Retina (tissue), 1 donor: ENCODE measurements around the gene NDUFS2.
"Not testable (repeated sequence)": the region's sequence is repeated elsewhere in the genome, so short reads cannot be mapped to it uniquely, and the experiment has no call there.

ENCODE experiments used
- DNase-seq: peaks from one replicate; pipeline ENCODE4 v3.0.0-alpha.2; 2016

NDUFS2 gene

GRCh38 chr1:161222175-161223019, 20.2 kb downstream of the NDUFS2 start:
- DNase-seq = no peak

- DNase-seq = no peak
Measured at GRCh38 chr1:161223805-161224694, 21.9 kb downstream of the NDUFS2 start.

DNA sequence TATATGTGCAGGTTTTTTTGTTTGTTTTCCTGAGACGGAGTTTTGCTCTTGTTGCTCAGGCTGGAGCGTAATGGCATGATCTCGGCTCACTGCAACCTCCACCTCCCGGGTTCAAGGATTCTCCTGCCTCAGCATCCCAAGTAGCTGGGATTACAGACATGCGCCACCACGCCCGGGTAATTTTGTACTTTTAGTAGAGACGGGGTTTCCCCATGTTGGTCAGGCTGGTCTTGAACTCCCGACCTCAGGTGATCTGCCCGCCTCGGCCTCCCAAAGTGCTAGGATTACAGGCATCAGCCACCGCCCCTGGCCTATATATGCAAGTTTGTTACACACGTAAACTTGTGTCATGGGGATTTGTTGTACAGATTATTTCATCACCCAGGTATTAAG, 22.5 kb downstream of the NDUFS2 start:
- not testable (repeated sequence) for DNase-seq

DNA sequence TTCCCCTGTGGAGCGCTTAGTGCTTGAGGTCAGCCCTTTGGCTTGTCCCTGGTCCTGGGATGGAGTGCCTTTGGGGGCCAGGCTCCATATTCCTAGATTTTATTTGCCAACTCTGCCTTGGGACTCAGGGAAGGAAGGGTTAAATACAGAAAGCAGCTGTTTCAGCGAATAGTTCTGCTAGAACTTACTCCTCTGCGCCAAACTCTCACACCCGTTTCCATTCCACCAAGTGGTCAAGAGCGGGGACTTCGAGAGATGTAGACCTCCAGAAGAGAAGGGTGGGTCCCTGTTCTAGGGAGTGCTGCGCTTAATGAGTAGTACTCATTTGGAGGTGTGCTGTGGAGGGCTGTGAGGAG, 23.0 kb downstream of the NDUFS2 start:
- no peak for DNase-seq

DNA sequence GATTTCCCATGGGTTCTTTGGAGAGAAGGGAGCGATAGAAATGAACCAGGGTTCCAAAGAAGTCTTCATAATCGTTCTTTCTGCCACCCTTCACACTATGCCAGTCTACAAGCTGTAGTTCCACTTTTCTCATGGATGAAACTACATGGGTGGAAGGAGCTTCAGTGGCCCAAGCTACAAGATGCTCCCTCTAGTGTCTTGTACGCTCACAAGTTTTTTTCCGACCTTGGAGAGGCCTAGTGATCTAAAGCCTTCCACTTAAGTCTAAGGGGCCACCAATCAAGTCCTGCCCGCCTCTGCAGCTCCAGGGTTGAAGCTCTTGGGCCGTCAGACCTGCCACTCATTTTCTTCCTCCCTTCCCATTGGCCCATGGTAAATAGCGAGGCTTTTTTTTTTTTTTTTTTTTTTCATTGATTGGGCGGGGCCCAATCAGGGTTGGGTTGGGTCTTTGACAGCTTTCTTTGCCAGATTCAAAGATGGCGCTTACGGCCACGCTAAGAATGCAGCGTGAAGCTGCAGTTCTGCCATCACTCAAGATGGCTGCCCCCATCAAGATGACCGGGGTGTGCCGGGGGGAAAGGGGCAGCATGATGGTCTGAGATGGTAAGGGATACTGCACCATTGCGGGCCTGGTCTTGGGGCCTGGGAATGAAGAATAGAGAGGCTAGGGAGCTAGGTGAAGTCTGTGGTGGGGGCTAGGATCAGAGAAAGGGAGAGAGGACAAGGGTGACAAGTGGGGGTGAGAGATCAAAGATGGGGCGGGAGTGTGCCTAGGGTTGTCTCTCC, 23.6 kb downstream of the NDUFS2 start, which contains the start of gene TOMM40L:
TOMM40L (plus strand) TSS at position 527 of the 786 bp plus-strand sequence. CDS start 430 bp downstream, outside the sequence.
- peak; percentile 96 for DNase-seq

GRCh38 chr1:161226320-161226711, 24.1 kb downstream of the NDUFS2 start:
- peak; percentile 9 for DNase-seq

- no peak for DNase-seq
Measured at GRCh38 chr1:161226759-161227158, 24.6 kb downstream of the NDUFS2 start.

- peak; percentile 74 for DNase-seq
Measured at GRCh38 chr1:161227196-161227871, 25.2 kb downstream of the NDUFS2 start.

- DNase-seq = no peak
Measured at GRCh38 chr1:161228032-161228431, 25.9 kb downstream of the NDUFS2 start.

DNA sequence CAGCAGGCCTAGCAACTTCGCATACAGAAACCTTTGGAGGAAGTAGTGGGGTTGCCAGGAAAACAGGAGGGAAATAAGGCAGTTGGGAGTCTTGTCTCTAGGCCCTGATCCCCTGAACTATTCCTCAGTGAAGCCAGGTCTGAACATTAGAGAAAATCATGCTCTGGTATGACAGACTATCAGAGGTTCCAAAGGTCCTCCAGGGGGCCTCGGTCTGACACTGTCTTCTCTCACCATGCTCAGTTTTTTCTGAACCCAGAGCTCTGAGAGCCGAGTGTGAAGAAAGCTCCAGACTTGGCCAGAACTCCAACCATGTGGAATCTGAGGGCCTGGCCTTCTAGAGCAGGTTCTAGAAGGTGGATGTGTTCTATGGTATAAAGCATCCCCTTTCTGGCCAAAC, 27.7 kb downstream of the NDUFS2 start:
- no peak for DNase-seq

- no peak for DNase-seq
Measured at GRCh38 chr1:161230762-161231161, 28.6 kb downstream of the NDUFS2 start.

DNA sequence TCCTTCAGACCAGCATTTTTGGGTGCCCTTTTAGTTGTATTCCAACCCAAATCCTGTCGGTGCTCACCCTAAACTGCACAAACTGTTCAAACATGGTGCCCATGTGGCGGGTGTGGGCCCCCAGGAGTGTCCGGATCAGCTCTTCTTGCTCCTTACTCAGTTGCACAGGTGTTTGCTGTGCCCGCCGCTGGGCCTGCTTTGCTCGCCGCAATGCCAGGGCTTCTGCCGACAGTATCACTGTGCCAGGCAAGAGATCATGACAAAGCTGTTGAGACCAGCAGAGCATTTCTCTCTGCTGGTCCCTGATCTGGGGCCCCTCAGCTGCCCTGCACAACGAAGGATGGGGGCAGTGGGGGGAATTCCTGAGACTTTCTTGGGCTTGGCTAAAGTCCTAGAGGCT, 30.9 kb downstream of the NDUFS2 start:
- DNase-seq = no peak

GRCh38 chr1:161235957-161236775, 34.0 kb downstream of the NDUFS2 start:
- DNase-seq = no peak

DNA sequence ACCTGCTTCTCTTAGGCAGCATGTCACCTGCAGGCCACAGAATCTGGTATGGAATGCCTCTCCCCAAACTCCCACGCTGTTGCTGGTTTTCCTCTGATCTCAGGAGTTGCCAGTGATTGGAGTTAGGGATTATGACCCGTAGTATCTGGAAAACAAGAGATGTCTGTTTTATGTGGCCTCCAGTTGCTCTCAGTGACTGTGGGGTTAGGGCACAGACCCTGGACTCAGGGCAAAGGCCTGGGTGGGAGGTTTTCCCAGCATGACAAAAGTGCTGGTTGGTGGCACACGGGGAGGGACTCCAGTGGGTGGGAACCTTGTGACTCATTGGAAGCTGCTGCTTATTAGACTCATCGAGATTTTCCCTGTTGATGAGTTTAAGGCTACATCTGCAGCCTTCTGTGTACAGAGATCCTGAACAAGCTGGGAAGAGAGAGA, 35.9 kb downstream of the NDUFS2 start, which contains the start of gene NR1I3:
NR1I3 (minus strand) TSS at position 165 of the 435 bp plus-strand sequence. CDS start 1,638 bp downstream, outside the sequence.
- DNase-seq = no peak

DNA sequence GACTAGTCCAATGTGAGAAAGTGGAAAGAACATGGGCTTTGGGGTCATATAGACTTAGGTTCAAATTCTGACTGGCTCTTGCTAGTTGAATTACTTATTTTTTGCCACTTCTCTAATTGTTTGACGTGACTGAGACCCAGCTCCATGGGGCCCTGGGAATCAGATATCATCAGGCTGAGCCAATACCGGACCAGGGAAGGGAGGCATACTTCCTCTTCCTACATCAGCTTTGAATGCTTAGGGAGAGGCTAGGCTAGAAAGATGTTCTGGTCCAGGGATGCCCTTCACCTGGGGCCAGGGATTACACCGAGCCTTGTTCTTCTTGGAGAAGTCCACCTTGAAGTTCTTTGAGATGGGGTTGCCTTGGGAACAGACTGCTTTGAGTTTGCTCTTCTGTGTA, 39.5 kb downstream of the NDUFS2 start:
- no peak for DNase-seq

DNA sequence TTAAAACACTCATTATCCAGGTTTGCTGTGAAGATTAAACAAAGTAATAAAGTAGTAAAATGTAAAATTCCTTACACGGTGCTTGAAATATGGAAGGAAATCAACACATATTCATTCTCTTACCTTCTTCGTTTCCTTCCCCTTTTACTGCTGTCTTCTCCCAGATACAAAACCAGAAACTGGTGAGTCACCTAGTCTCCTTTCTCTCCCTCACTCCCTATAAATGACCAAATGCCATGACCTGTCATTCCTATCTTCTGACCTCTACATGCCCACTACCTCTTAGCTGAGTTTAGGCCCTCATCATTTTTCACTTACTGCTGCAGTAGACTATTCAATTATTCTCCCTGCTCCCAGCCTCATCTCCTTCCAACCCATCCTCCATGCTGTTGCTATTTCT, 40.1 kb downstream of the NDUFS2 start:
- DNase-seq = no peak

GRCh38 chr1:161244888-161245287, 42.7 kb downstream of the NDUFS2 start:
- DNase-seq = no peak

DNA sequence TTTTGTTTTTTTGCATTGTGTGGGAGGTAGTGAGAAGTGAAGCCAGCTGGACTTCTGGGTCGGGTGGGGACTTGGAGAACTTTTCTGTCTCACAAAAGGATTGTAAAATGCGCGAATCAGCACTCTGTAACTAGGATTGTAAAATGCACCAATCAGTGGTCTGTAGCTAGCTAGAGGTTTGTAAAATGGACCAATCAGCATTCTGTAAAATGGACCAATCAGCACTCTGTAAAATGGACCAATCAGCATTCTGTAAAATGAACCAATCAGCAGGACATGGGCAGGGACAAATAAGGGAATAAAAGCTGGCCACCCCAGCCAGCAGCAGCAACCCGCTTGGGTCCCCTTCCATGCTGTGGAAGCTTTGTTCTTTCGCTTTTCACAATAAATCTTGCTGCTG, 47.9 kb downstream of the NDUFS2 start:
- DNase-seq = not testable (repeated sequence)

- no peak for DNase-seq
Measured at GRCh38 chr1:161250829-161251228, 48.7 kb downstream of the NDUFS2 start.

DNA sequence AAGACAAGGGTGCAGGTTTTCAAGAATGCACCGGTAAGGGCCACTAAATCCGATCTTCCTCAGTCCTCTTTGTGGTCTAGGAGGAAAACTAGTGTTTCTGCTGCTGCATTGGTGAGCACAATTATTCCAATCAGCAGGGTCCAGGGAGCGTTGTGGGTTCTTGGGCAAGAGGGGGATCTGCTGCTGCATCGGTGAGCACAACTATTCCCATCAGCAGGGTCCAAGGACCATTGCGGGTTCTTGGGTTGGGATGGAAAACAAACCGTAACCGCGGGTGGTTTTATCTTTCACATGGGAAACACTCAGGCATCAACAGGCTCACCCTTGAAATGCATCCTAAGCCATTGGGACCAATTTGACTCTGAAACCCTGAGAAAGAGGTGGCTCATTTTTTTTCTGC, 49.4 kb downstream of the NDUFS2 start:
- no peak for DNase-seq

DNA sequence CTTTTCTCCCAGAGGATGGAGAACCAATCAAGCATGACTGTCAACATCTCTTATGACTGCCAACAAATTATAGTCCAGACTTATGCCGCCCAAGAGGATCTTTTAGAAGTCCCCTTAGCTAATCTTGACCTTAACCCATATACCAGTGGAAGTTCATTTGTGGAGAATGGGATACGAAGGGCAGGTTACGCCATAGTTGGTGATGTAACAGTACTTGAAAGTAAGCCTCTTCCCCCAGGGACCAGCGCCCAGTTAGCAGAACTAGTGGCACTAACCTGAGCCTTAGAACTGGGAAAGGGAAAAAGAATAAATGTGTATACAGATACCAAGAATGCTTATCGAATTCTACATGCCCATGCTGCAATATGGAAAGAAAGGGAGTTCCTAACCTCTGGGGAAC, 53.1 kb downstream of the NDUFS2 start:
- not testable (repeated sequence) for DNase-seq
